ENCODE data around the gene ITGA1. TPM values are rescaled to one million over a fixed set of nuclear protein-coding genes. Genes with fewer than 3 reads are reported as not detected.

Gene ITGA1
- total RNA-seq, 1 experiment from 2014 or later, result 1.6 TPM

DNA sequence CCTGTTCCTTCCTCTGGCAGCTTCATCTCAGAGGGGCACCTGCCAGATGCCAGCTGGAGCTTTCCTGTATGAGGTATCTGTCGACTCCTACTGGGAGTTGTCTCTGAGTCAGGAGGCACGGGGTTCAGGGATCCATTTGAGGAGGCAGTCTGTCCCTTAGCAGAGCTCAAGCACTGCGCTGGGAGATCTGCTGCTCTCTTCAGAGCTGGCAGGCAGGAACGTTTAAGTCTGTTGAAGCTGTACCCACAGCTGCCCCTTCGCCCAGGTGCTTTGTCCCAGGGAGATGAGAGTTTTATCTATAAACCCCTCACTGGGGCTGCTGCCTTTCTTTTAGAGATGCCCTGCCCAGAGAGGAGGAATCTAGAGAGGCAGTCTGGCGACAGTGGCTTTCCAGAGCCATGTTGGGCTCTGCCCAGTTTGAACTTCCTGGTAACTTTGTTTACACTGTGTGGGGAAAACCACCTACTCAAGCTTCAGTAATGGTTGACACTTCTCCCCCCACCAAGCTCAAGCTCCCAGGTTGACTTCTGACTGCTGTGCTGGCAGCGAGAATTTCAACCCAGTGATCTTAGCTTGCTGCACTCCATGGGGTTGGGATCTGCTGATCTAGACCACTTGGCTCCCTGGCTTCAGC is 189.7 kb downstream of the ITGA1 start:
- DNase-seq (ENCODE audit: low read depth, low spot score) (no peak), ATAC-seq (no peak)
- H3K27ac ChIP-seq (ENCODE audit: low read length), result no peak overlapping the region
- TF ChIP-seq SIN3A (IDR thresholded peaks at IDR 0.05; ENCODE audit: borderline replicate concordance, insufficient read depth, low read depth, low read length), result no peak
- TF ChIP-seq POLR2AphosphoS5 (IDR thresholded peaks at IDR 0.05; ENCODE audit: low read depth, low read length), result no peak
- TF ChIP-seq, protein P1, sequence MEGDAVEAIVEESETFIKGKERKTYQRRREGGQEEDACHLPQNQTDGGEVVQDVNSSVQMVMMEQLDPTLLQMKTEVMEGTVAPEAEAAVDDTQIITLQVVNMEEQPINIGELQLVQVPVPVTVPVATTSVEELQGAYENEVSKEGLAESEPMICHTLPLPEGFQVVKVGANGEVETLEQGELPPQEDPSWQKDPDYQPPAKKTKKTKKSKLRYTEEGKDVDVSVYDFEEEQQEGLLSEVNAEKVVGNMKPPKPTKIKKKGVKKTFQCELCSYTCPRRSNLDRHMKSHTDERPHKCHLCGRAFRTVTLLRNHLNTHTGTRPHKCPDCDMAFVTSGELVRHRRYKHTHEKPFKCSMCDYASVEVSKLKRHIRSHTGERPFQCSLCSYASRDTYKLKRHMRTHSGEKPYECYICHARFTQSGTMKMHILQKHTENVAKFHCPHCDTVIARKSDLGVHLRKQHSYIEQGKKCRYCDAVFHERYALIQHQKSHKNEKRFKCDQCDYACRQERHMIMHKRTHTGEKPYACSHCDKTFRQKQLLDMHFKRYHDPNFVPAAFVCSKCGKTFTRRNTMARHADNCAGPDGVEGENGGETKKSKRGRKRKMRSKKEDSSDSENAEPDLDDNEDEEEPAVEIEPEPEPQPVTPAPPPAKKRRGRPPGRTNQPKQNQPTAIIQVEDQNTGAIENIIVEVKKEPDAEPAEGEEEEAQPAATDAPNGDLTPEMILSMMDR (IDR thresholded peaks at IDR 0.05), result no peak
- TF ChIP-seq, protein P2, sequence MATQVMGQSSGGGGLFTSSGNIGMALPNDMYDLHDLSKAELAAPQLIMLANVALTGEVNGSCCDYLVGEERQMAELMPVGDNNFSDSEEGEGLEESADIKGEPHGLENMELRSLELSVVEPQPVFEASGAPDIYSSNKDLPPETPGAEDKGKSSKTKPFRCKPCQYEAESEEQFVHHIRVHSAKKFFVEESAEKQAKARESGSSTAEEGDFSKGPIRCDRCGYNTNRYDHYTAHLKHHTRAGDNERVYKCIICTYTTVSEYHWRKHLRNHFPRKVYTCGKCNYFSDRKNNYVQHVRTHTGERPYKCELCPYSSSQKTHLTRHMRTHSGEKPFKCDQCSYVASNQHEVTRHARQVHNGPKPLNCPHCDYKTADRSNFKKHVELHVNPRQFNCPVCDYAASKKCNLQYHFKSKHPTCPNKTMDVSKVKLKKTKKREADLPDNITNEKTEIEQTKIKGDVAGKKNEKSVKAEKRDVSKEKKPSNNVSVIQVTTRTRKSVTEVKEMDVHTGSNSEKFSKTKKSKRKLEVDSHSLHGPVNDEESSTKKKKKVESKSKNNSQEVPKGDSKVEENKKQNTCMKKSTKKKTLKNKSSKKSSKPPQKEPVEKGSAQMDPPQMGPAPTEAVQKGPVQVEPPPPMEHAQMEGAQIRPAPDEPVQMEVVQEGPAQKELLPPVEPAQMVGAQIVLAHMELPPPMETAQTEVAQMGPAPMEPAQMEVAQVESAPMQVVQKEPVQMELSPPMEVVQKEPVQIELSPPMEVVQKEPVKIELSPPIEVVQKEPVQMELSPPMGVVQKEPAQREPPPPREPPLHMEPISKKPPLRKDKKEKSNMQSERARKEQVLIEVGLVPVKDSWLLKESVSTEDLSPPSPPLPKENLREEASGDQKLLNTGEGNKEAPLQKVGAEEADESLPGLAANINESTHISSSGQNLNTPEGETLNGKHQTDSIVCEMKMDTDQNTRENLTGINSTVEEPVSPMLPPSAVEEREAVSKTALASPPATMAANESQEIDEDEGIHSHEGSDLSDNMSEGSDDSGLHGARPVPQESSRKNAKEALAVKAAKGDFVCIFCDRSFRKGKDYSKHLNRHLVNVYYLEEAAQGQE (IDR thresholded peaks at IDR 0.05; ENCODE audit: insufficient read depth in 1 of 2, low read depth in 2 of 2, low read length in 1 of 2), result no peak
- H3K4me3 ChIP-seq (ENCODE audit: low read depth in 2 of 2, low read length in 2 of 2), result no peak overlapping the region
- CTCF ChIA-PET, result no interaction called here
- no TSS peak for BruUV-seq (replicated peaks)
- in situ Hi-C loops (cut with HindIII; ENCODE audit: low pct_unique_long_range_greater_than_20kb, low sequenced_read_pairs) (no loop called here), intact Hi-C loops (cut with micrococcal nuclease; ENCODE audit: unreplicated experiment) (no loop called here)
- H3K27me3 ChIP-seq (ENCODE audit: control insufficient read depth, insufficient read depth, low read length), result no peaks in the 10 kb centered on the region
- no peaks in the 10 kb centered on the region for H3K36me3 ChIP-seq (ENCODE audit: control insufficient read depth, insufficient read depth, low read length)
- POLR2A ChIA-PET, result no interaction called here
- H3K4me1 ChIP-seq (ENCODE audit: control insufficient read depth, insufficient read depth, low read length), result no peaks in the 10 kb centered on the region
- H3K9me3 ChIP-seq (ENCODE audit: control insufficient read depth, insufficient read depth, low read depth, low read length), result no peaks in the 10 kb centered on the region

DNA sequence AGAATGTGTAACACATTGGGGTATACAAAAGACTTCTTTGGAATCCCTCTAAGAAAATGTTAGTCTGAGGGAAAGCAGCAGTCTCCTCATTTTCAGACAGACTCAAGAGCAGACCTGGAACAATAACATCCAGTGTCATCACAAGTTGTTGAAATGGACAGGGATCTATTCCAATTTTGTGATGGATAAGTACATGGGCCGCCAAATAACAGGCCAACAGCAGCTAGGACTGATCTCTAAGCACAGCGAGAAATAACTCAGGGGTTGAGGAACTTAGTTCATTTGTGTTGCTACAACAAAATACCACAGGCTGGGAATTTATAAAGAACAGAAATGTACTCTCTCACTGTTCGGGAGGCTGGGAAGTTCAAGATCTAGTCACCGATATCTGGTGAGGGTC is 193.8 kb downstream of the ITGA1 start:
- intact Hi-C loops (cut with micrococcal nuclease; ENCODE audit: unreplicated experiment), result no loop called here
- in situ Hi-C loops (cut with HindIII; ENCODE audit: low pct_unique_long_range_greater_than_20kb, low sequenced_read_pairs), result no loop called here

More for the DNA sequence above, 193.8 kb downstream of the ITGA1 start:
- TF ChIP-seq, protein P2 (IDR thresholded peaks at IDR 0.05; ENCODE audit: insufficient read depth in 1 of 2, low read depth in 2 of 2, low read length in 1 of 2), result no peak
- no peak for TF ChIP-seq TCF7L2 (IDR thresholded peaks at IDR 0.05; ENCODE audit: low read depth, low read length)
- TF ChIP-seq POLR2AphosphoS5 (IDR thresholded peaks at IDR 0.05; ENCODE audit: low read depth, low read length), result no peak
- no peak for TF ChIP-seq SIN3A (IDR thresholded peaks at IDR 0.05; ENCODE audit: borderline replicate concordance, insufficient read depth, low read depth, low read length)
- TF ChIP-seq, protein P1 (IDR thresholded peaks at IDR 0.05), result no peak
- no peaks in the 10 kb centered on the region for H3K27me3 ChIP-seq (ENCODE audit: control insufficient read depth, insufficient read depth, low read length)
- ChIA-PET CTCF (no interaction called here), POLR2A (interaction anchor here (0.5 kb wide), 1 partner anchor 116 kb away, joined by 4 read pairs; no protein-coding TSS in a partner anchor)
- no peak overlapping the region for H3K27ac ChIP-seq (ENCODE audit: low read length)
- no peaks in the 10 kb centered on the region for H3K36me3 ChIP-seq (ENCODE audit: control insufficient read depth, insufficient read depth, low read length)
- no peak; the same call in 1 of the 2 replicates for ATAC-seq
- no peaks in the 10 kb centered on the region for H3K9me3 ChIP-seq (ENCODE audit: control insufficient read depth, insufficient read depth, low read depth, low read length)
- H3K4me3 ChIP-seq (ENCODE audit: low read depth in 2 of 2, low read length in 2 of 2), result no peak overlapping the region
- no peak for DNase-seq (ENCODE audit: low read depth, low spot score)
- BruUV-seq (replicated peaks), result no TSS peak
- H3K4me1 ChIP-seq (ENCODE audit: control insufficient read depth, insufficient read depth, low read length), result 0 out of 2 replicates have a peak, but pooled peaks cover 6% of the 10 kb centered on the region

Measured in Panc1 (cell line).